Smooth muscle cell (in vitro differentiated cells): ENCODE results near the gene UNC5A. TPM values are rescaled to one million over a fixed set of nuclear protein-coding genes. Genes with fewer than 3 reads are reported as not detected.
"Not testable (repeated sequence)": the region's sequence is repeated elsewhere in the genome, so short reads cannot be mapped to it uniquely, and the experiment has no call there.

Experiments
- DNase-seq: peaks from one replicate; lab custom pipeline; 2025; ENCODE audit not compliant: unreplicated experiment; lab: John Stamatoyannopoulos, UW
- H2AFZ ChIP-seq: fragments of 200-600 bp; sonication (generic); 2 replicates; pipeline ENCODE4 v1.6.0; 2016; ENCODE audit warnings: antibody characterized with exemption, low read depth, mild to moderate bottlenecking
- H3F3A ChIP-seq: fragments of 200-600 bp; sonication (generic); 2 replicates; pipeline ENCODE4 v1.6.0; 2017; ENCODE audit warnings: antibody characterized with exemption, low read depth
- H3K27ac ChIP-seq: fragments of 200-600 bp; sonication (generic); 2 replicates; pipeline ENCODE4 v1.5.1; 2016; ENCODE audit warnings: low read depth, mild to moderate bottlenecking
- H3K27me3 ChIP-seq: fragments of 200-600 bp; sonication (generic); 2 replicates; pipeline ENCODE4 v1.6.1; 2016; ENCODE audit warnings: low read depth, mild to moderate bottlenecking
- H3K36me3 ChIP-seq: fragments of 200-600 bp; sonication (generic); 2 replicates; pipeline ENCODE4 v1.5.1; 2016; ENCODE audit warnings: low read depth
- H3K4me1 ChIP-seq: fragments of 200-600 bp; sonication (generic); 2 replicates; pipeline ENCODE4 v1.5.1; 2016; ENCODE audit warnings: low read depth
- H3K4me2 ChIP-seq: fragments of 200-600 bp; sonication (generic); 2 replicates; pipeline ENCODE4 v1.6.0; 2016; ENCODE audit warnings: mild to moderate bottlenecking
- H3K4me3 ChIP-seq: fragments of 200-600 bp; sonication (generic); 2 replicates; pipeline ENCODE4 v1.5.1; 2016; ENCODE audit warnings: mild to moderate bottlenecking
- H3K79me2 ChIP-seq: fragments of 200-600 bp; sonication (generic); 2 replicates; pipeline ENCODE4 v1.6.0; 2016; ENCODE audit warnings: low read depth, mild to moderate bottlenecking
- H3K9ac ChIP-seq: fragments of 200-600 bp; sonication (generic); 2 replicates; pipeline ENCODE4 v1.6.0; 2016; ENCODE audit warnings: low read depth
- H3K9me3 ChIP-seq: fragments of 200-600 bp; sonication (generic); replicated peaks from 2 replicates; pipeline ENCODE4 v1.5.1; 2016; ENCODE audit warnings: low read depth
- H4K20me1 ChIP-seq: fragments of 200-600 bp; sonication (generic); 2 replicates; pipeline ENCODE4 v1.6.0; 2016; ENCODE audit warnings: low read depth
- CTCF ChIP-seq: fragments of 200-600 bp; sonication (generic); IDR thresholded peaks from 2 replicates; pipeline ENCODE4 v1.5.1; 2017; ENCODE audit warnings: borderline replicate concordance, mild to moderate bottlenecking, antibody characterized with exemption; ENCODE audit not compliant: insufficient read depth, poor library complexity, severe bottlenecking
- WGBS: methylation state at CpG from one replicate; pipeline ENCODE4 v1.1.7; 2016; ENCODE audit warnings: low lambda C conversion rate; 5-methylcytosine and 5-hydroxymethylcytosine counted together
- polyA plus RNA-seq: library from polyadenylated mRNA; unstranded; fragments of >200 nt; fragmentation: Nextera tagmentation; extraction: Ambion mirVana; gene quantifications from 2 replicates; pipeline ENCODE4 v1.2.1, GENCODE V29; 2016
- total RNA-seq: library from RNA; depleted of rRNA; stranded (reverse); fragments of >200 nt; gene quantifications from 2 replicates; pipeline ENCODE4 v1.2.3, GENCODE V29; 2014

Gene UNC5A
- total and polyA plus RNA-seq, 2 experiments from 2014 or later = not detected

- peaks cover 33% of the 10 kb centered on the region for H3K27me3 ChIP-seq
- H4K20me1 ChIP-seq = no peaks in the 10 kb centered on the region
- WGBS = 68% methylated on average over 17 of the region's 17 CpGs
- no peaks in the 10 kb centered on the region for H3K36me3 ChIP-seq
- no peak overlapping the region for H3K4me2 ChIP-seq
- no peaks in the 10 kb centered on the region for H3K9me3 ChIP-seq
- H3K27ac ChIP-seq = no peak overlapping the region
- DNase-seq = no peak
- peak; percentile 33 for TF ChIP-seq CTCF
- peaks cover 26% of the 10 kb centered on the region for H3K4me1 ChIP-seq
- no peaks in the 10 kb centered on the region for H3F3A ChIP-seq
- no peaks in the 10 kb centered on the region for H3K79me2 ChIP-seq
- no peak overlapping the region for H2AFZ ChIP-seq
- H3K9ac ChIP-seq = no peak overlapping the region
- H3K4me3 ChIP-seq = no peak overlapping the region
Measured at GRCh38 chr5:176870110-176870591, 59.8 kb downstream of the UNC5A start.

- DNase-seq, H3K9me3 ChIP-seq, H3F3A ChIP-seq, H3K79me2 ChIP-seq, H3K36me3 ChIP-seq, H3K9ac ChIP-seq, H3K4me2 ChIP-seq, H3K4me3 ChIP-seq, H4K20me1 ChIP-seq, H3K27ac ChIP-seq, H2AFZ ChIP-seq: not testable (repeated sequence)
- peaks cover 32% of the 10 kb centered on the region for H3K27me3 ChIP-seq
- WGBS = 93% methylated on average over 3 of the region's 10 CpGs
- H3K4me1 ChIP-seq = peaks cover 25% of the 10 kb centered on the region
Measured at GRCh38 chr5:176870644-176871043, 60.3 kb downstream of the UNC5A start.

GRCh38 chr5:176872586-176872985 is 62.2 kb downstream of the UNC5A start:
- WGBS = 60% methylated on average over 1 of the region's 2 CpGs
- peaks cover 26% of the 10 kb centered on the region for H3K27me3 ChIP-seq
- H3K9me3 ChIP-seq, H3K79me2 ChIP-seq, H3K27ac ChIP-seq, H3K9ac ChIP-seq, H3K4me3 ChIP-seq, H3K4me2 ChIP-seq, H3K36me3 ChIP-seq, H2AFZ ChIP-seq, H3F3A ChIP-seq, DNase-seq, H4K20me1 ChIP-seq: not testable (repeated sequence)
- H3K4me1 ChIP-seq = peaks cover 10% of the 10 kb centered on the region

GRCh38 chr5:176873011-176873410 is 62.7 kb downstream of the UNC5A start:
- not testable (repeated sequence) for H4K20me1 ChIP-seq
- H3K27me3 ChIP-seq = peaks cover 25% of the 10 kb centered on the region
- 75% methylated on average over 2 of the region's 2 CpGs for WGBS

GRCh38 chr5:176873541-176874172 is 63.3 kb downstream of the UNC5A start:
- Histone ChIP-seq H3K4me3 (no peak overlapping the region), H3K36me3 (no peaks in the 10 kb centered on the region), H4K20me1 (no peaks in the 10 kb centered on the region), H3K79me2 (no peaks in the 10 kb centered on the region), H2AFZ (no peak overlapping the region), H3F3A (no peaks in the 10 kb centered on the region), H3K9me3 (no peaks in the 10 kb centered on the region), H3K27me3 (peaks cover 25% of the 10 kb centered on the region), H3K4me1 (no peaks in the 10 kb centered on the region), H3K9ac (no peak overlapping the region), H3K27ac (no peak overlapping the region), H3K4me2 (no peak overlapping the region)
- TF ChIP-seq CTCF = no peak
- 75% methylated on average over 16 of the region's 16 CpGs for WGBS
- DNase-seq = no peak

More at GRCh38 chr5:176873011-176873410, 62.7 kb downstream of the UNC5A start:
- H3K4me3 ChIP-seq, DNase-seq, H3K36me3 ChIP-seq, H3K27ac ChIP-seq, H3F3A ChIP-seq, H3K9ac ChIP-seq, H3K4me1 ChIP-seq, H3K79me2 ChIP-seq, H3K4me2 ChIP-seq, H3K9me3 ChIP-seq, H2AFZ ChIP-seq: not testable (repeated sequence)
